SK-N-DZ (cell line): ENCODE results near the gene TRABD.

Experiments
- DNase-seq: peaks from one replicate; pipeline ENCODE4 v3.0.0-alpha.2; 2015; ENCODE audit warnings: low spot score

Gene TRABD

GRCh38 chr22:50186761-50187523 lies 1.2 kb downstream of the TRABD start:
- no peak for DNase-seq

- no peak for DNase-seq
Observed at GRCh38 chr22:50188356-50188755, 2.6 kb downstream of the TRABD start.

GRCh38 chr22:50189184-50189848 lies 3.6 kb downstream of the TRABD start:
- DNase-seq: no peak

DNA sequence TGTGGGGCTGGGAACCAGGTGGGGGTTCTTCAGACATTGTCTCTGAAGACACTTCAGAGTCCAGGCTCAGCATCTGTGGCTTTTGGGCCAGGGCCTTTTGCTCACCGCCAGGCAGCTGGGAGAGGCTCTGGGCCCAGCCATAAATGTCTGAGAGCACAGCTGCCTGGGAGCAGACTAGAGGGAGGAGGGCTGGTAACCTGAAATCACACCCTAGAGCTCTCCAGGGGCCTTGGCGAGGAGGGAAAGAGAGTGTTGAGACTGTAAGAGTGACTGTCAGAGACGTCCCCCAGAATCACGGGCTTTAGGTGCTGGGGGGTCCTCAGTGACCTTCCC lies 4.1 kb downstream of the TRABD start:
- DNase-seq: no peak

- no peak for DNase-seq
Observed at GRCh38 chr22:50190182-50190940, 4.6 kb downstream of the TRABD start.

GRCh38 chr22:50190941-50191741 lies 5.4 kb downstream of the TRABD start:
- DNase-seq: peak; percentile 67

- no peak for DNase-seq
Observed at GRCh38 chr22:50192436-50193204, 6.9 kb downstream of the TRABD start.

- DNase-seq: no peak
Observed at GRCh38 chr22:50193621-50194020, 7.9 kb downstream of the TRABD start.

- no peak for DNase-seq
Observed at GRCh38 chr22:50194037-50194805, 8.5 kb downstream of the TRABD start.

DNA sequence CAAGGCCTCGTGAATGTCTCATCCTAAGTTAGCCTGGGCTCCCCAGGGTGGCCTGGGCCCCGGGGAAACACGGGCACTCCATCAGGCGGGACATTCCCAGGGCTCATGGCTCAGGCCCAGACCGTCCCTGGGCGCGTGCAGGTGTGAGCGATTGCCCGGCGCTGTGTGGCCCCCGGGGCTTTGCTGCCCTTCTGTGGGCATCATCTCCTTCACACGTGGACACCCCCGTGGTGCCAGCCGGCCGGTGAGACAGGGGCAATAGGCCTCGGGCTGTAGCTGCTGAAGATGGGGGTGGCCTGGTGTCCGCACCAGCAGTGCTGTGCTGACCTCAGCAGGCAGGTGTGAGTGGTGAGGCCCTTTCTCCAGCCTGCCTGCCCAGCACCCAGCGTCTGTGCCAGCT lies 10.5 kb downstream of the TRABD start:
- no peak for DNase-seq

DNA sequence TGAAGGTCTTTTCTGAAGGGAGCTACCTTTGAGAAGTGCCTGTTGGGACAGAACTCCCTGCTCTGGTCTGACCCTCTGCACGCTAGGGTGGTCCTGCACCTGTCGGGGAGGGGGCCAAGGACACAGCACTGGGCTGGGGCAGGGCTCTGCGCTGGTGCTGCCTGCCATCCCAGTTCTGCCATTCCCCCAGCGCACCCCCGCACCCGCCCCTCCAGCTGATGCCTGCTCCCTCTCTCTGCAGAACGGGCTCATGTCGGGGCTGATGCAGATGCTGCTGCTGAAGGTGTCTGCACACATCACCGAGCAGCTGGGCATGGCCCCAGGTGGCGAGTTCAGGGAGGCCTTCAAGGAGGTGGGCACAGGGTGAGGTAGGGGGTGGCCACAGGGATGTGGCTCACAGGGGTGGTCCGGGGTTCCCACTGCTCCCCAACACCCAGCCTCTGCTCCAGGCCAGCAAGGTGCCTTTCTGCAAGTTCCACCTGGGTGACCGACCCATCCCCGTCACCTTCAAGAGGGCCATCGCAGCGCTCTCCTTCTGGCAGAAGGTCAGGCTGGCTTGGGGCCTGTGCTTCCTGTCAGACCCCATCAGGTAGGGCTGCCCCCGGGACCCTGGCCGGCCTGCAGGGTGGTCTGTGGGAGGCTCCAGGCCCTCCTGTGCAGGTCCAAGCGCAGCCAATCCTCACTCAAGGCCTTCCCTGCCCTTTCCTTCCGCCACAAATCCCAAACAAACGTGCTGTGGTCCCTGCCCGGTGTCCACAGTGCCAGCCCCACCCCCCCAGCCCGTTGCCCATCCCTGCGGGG lies 11.5 kb downstream of the TRABD start:
- no peak for DNase-seq

- no peak for DNase-seq
Observed at GRCh38 chr22:50197856-50198623, 12.3 kb downstream of the TRABD start.

GRCh38 chr22:50198624-50199017 lies 12.9 kb downstream of the TRABD start:
- DNase-seq: no peak

- DNase-seq: no peak
Observed at GRCh38 chr22:50199251-50199721, 13.6 kb downstream of the TRABD start.

GRCh38 chr22:50199829-50200460 lies 14.2 kb downstream of the TRABD start:
- peak; percentile 45 for DNase-seq

- DNase-seq: peak; percentile 83
Observed at GRCh38 chr22:50200461-50201190, 14.9 kb downstream of the TRABD start, which contains the start of gene SELENOO. TSS of gene SELENOO (plus strand) at chr22:50201011. CDS start at chr22:50201037, 26 bp downstream.
